HG02885 (cell line): Measurements from ENCODE around the gene SORCS3.
A peak's percentile ranks its signal among the peaks of the same experiment; 100 is the strongest.

Source experiments
- ATAC-seq: cut with Tn5 transposase; IDR thresholded peaks from one replicate; pipeline ENCODE4 v1.9.1; 2021; ENCODE audit warnings: mild to moderate bottlenecking; ENCODE audit not compliant: unreplicated experiment, poor library complexity

The SORCS3 gene

DNA sequence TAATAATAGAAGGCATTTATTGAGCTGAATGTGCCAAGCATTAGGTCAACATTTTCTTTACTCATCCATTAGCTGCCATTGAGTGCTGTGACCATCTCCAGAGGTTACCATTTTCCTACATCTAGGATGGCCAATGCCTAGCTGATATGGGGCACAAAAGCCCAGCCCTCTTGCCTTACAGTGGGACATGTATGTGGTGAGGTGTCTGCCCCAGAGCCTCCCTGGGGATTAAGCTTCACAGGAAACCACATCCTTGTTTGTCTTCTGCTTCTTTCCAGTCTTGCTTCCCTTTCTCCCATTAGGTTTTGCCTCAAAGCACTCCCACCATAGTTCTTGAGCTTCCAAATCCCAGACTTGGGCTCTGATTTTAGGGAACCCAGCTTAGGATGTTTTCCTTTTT lies 258.7 kb downstream of the SORCS3 start:
- no peak for ATAC-seq

DNA sequence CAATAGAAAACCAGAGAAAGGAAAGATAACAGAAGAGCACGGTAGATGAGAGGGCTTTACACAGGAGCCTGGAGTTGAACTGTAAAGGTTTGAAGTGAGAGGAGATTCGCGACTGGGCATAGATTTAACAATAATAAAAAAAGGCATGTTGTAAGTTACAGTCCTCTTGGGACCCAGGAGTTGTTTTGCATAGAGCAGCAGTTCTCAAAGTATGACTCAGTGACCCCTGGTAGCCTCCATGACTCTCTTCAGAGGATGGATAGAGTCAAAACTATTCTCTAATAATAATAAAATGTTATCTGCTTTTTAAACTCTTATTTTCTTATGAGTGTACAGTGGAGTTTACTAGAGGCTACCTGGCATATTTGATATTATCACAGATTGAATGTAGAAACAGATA lies 262.3 kb downstream of the SORCS3 start:
- no peak for ATAC-seq

DNA sequence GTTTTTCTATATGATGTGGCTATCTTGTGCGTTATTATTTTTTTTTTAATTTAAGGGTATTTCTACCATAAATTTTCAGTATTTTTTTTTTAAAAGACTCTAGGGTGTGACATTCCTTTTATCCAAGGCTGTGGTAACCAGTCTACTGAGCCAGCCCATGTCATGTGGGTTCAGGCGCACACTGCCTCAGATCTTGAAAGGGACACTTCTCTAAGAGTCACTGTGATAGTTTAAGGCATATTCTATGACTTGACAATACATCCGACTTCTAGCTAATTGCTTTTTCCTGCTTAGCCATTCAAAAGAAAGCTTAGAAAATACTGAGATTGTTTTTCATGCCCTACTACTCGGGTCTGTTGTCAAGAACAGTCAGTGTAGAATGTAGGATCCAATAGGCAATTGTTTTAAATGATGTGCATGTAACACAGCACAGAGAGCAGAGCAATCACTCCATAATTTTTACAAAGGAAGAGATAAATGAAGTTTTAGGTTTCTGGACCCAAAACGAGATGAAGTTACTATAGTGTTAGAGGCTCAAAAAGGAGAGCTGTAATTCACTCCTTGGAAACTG lies 263.7 kb downstream of the SORCS3 start:
- ATAC-seq = no peak

DNA sequence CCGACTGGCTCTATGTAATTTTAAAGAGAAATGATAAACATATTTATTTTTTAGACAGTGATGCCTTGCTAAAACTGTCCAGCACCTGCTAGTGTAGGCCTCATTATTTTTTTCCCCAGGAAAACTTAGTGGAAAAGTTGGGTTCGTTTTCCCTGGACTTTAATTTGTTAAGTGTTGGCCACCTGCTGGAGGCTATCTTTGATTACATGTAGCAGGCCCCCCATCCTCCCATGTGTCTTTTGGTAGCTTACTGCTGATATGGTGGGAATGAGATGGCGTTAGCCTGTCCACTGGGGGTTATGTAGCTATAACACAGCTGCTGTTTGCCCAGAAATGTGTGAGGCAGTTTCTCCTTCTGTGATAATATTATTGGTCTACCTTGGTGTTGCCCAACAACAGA lies 265.0 kb downstream of the SORCS3 start:
- no peak for ATAC-seq

DNA sequence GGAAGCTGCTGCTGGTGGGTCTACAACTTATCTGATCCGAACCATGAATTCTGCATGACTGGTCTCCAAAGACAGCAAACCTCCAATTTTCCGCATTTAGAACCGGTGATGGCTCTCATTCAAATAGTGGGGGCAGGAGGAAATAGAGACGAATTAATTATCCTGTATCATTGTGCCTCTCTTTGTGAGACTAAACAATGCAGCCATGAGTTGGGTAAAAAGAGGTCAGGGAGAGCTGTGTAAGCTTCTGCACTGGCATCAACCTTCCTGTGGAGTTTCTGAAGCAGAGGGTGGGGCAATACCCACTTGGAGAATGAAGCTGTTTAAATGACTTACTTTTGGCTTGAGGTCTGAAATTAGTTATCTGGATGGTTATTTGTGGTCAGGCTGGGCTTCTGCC lies 266.4 kb downstream of the SORCS3 start:
- no peak for ATAC-seq

DNA sequence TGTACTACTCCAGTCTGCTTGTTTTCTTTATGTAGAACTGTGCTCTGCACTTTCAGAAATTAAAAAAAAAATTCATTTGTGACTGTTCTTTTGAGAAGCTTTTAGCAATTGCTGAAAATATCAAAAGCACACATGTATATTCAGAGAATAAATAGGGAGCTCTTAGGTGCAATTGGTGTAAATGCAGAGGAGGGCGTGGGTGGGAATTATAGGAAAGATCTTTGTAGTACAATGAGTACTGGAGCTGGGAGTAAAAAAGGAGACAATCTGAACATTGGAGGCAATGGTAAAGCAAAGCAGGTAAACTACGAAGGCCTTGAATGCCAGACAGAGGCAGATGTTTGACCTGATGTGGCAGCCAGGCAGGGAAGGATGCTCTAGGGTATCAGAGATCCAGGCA lies 267.5 kb downstream of the SORCS3 start:
- ATAC-seq = no peak

DNA sequence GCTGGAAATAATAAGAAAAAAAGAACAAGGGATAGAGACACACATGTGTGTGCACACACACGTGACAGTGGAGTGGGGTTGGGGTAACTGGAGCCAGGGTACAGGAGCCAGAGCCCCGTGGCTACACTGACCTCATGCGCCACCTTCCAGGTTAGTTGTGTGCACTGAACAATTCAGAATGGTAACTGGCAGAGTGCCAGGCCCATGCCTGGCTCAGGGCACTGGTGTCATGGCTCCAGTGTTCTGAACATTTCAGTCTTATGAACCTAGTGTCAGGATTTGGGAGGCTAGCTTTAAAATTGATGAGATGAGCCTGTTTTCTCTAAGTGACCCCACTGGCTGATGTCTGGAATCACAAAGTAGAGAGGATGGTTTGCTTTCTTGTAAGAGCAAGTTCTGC lies 269.6 kb downstream of the SORCS3 start:
- ATAC-seq = no peak

DNA sequence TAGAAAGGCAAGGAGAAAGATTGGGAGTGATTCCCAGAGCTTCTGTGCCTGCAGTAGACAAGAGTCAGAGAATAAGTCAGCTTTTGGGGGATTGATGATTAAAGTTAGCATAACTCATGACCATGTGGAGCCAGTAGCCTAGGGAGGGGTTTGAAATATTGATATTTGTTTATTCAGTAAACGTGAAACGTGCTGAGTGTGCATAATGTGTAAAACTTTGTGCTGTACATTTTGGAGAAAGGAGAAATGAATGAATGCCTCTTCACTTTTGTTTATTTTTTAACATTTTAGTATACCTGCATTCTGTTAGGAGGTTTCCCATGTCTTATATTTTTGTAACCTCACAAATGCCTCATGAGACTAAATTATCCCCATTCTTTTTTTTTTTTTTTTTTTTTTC lies 272.3 kb downstream of the SORCS3 start:
- ATAC-seq = no peak

DNA sequence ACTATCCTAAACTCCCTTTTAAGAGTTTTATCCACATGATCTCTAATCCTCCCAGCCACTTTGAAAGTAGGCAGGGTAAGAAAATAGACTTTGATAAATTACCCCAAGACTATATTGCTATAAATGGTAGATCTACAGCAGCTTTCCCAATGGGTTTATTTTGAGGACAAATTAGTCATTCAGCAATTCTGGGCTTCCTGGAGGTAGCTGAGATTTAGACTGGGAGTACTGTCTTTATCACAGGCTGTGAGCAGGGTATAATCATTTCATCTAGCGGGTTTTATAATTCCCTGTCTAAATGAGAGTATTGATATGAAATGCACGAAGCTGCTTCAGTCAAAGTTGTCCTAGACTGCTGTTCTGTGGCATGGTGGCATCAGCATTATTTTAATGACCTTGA lies 279.4 kb downstream of the SORCS3 start:
- ATAC-seq = no peak

DNA sequence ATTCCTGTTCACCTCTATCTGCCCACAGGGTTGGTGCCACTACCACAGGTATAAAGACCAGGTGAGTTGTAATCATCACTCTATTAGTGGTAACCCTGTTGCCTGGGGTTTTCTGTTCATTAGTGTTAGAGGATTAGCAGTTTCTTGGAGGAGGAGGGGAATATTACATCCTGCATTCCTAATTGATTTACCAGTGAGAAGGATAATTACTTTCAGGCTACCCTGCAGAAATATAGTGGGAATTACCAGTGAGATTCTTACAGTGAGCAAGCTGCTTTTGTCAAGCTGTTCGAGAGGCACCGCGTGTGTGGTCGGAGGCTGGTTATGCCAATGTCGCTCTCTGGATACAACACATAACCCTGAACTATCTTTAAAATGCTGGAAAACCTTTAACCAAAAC lies 280.7 kb downstream of the SORCS3 start:
- no peak for ATAC-seq

DNA sequence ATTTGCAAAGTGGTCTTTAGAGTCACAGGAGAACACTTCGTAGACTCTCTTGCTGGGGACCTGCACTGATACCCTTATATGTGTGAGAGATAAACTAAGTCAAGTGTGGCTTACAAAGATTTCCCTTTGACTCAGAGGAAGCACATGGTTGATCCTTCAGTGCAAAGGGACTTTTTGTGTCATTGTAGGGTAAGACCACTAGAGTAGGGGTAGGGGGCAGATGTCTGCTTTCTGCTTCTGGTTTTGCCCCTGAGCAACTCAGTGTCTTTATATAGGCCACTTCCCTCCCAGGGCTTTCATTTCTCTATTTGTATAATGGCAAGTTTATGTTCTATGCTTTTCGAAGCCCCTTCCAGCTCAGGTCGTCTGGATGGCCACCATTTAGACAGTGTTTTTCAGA lies 281.7 kb downstream of the SORCS3 start:
- ATAC-seq = peak; percentile 55

DNA sequence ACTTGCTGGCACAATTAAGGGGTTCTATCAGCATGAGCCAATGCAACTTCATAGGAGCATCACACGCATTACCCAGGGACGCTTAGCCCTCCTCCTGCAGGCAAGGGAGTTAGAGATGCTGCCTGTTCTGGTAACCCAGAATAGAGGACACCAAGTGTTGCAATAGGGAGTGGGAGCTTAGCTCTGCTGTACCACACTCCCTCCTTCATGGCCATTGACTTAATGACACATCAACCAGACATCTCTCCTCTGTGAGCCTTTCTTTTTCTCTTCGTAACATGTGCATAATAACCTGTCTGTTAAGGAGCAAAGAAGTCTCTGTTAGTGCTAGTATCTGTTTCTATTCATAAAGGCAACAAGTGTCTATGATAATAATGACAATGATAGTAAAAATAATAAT lies 282.4 kb downstream of the SORCS3 start:
- no peak for ATAC-seq

DNA sequence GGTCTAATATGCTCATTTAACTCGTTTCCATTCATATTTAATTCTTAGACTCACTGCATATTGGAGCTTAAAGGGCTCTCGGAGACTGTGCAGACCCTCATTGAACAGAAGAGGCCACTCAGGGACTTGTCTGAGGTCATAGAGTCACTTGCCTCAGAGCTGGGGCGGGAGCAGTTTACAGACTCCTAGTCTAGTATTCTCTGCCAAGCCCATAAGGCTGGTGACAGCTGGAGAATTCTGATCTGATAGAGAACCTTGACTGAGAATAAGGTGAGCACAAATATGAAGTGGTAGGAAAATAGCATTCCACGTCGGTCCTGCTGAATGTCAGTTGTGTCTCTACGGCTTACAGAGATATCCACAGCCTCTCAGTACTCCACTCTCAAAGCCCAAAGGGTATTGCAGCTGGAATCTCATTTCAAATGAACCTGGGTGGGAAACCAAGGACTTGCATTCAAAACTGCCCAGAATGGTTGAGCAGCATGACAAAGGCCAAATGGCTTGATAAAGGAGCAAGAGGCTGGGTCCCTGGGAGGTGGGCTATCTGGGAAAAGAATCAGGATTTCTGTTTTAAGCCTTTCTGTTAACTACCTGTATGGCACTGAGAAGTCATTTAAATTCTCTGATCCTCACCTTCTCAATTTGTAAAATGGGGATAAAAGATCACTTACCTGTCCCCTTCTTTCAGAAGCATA lies 283.2 kb downstream of the SORCS3 start:
- no peak for ATAC-seq

DNA sequence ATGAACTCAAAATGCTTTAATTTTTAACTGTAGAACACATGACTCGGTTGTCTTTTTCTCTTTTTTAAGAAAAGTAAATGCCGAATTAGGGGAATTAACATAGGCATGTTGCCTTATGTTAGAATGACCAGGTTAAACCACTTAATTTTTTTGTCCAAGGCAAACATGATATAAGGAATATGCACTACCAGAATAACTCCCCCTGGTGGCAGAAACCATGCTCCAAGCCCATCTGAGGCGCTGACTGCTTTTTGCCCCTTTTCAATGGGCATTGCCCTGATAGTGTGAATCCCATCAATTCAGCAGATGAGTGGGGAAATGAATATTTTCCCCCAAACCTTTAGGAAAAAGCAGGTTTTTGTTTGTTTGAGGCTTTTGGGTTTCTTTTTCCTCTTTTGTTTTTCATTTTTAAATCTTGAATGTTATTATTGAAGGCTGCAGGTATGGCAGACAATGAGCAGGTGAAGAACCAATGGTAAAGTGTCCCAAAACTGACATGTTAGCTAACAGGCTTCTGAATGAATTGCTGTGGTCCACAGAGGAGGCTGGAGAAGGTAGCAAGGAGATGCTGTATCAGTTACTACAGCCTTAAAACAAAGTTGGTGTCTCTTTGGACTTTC lies 284.3 kb downstream of the SORCS3 start:
- ATAC-seq = peak; percentile 68

DNA sequence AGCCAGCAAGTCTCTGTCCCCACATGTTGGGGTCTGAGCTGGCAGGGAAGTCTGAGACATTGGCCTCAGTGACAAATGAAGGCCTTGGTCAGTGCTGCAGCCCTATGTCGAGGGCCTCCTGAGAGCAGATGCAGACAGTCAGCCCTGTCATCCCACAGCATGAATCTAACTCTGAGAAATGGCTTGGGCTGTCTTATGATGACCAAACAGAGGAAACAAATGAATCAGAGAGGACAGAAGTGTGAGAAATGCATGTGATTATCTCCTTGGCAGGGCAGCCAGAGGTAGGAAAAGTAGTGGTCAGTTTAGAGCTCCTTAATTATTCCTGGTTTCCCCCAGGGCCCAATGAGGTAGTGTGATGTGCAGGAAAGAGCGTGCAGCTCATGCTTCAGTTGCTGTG lies 287.6 kb downstream of the SORCS3 start:
- ATAC-seq = no peak

DNA sequence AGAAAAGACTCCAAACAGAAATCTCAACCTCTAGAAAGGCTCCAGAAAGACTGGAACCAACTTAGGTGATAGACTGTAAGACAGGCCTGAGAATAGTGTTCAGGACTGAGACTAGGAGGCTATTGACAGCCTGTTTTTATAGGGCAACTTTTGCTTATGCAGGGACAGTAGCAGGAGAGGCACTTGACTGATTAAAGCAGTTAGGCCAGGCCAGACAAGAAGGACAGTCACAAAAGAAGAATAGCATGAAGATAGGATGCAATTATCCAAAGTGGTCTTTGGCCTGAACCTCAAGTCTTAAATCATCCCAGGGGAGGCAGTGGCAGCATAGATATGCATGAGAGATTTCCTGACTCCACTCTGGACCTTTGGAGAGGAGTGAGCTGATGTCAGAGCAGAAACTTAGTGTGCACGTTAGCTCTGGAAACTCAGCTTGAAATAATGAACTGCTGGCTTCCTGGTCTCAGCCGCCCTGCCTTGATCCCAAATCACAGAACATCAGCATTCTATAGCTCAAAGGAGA lies 290.6 kb downstream of the SORCS3 start:
- ATAC-seq = no peak

DNA sequence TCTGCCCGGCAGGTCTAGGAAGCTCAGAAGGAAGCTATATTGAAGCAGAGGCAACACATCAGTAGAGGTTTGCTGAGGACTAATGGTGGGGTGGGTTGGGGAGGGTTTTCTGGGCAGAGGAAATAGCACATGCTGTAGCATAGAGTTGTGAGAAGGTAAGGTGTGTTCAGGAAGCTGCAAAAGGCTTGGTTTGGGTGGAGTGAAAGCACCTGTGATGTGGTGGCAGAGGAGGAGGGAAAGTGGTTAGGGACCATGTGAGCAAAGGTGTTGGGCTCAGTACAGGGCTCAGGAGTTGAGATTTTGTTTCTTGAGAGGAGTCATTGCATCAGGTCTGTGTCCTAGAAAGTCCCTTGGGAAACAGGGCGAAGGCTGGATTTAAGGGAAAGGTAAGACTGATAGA lies 294.6 kb downstream of the SORCS3 start:
- ATAC-seq = no peak

DNA sequence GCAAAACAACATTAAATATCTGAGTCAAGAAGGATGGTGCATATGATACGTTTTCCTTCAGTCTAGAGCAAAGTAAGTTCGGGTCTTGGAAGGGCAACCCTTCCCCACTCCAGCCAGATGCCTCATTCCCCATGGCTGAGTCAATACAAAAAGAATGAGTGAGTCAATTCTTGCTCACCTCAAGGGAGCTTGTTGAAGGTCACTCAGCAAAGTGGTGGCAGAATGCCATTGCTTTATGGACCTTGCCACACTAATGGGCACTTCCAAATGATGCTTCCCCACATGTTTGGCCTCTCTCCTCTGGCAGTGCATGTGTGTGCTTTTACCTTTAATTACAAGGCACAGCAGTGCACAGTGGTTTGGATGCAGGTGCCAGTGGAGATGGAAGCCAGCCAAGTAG lies 296.5 kb downstream of the SORCS3 start:
- ATAC-seq = no peak

DNA sequence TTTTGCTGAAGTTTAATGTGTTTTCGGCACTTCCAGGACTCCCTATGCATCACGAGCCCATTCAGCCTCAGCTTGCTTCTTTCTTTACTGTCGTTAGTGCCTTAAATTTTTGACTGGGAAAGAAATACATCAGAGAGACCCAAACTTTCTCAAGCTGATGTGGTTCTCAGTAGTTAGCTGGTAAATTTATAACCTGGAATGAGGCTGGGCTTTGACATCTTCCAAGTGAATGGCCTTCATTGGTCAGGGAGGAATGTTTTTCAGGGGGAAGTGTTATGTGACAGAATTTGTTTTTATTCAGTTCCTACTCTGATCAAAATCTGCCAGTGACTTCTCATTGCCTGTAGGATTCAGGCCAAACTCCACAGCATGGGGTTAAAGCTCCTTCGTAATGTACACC lies 296.9 kb downstream of the SORCS3 start:
- no peak for ATAC-seq

DNA sequence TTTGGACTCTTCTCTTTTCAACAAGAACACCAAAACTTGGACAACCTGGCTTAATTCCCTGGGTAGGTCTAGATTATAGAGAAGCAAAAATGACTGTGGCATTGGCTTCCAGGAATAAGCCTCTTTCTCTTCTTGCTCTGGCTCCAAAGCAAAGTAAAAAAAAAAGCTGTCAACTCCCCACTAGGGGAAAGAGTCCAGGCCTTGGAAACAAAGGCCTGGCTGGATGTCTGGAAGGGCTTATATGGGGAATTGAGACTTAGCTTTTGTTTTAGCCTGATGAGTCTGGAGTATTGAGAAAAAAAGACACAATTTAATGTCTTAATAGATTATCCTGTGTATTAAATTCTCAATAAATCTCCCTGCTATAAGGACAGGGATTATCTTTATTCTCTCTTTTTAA lies 300.6 kb downstream of the SORCS3 start:
- no peak for ATAC-seq

DNA sequence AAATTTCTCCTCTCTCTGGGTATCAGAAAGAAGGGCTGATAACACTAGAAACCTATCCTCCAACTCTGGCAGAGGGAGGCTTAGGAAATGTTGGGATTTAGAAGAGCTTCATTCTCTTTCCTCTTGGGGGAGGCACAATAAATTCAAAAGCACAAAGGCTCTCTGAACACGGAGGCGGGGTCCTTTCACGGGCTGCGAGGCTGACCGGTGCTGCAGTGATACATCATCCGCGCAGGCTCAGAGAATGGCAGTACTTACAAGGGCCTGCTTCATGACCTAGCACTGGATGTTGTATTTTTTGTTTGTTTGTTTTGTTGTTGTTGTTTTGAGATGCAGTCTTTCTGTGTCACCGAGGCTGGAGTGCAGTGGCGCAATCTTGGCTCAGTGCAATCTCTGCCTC lies 306.2 kb downstream of the SORCS3 start:
- ATAC-seq = no peak
